IMR-90 (cell line): ENCODE results near the gene SLC30A2. TPM values are rescaled to one million over a fixed set of nuclear protein-coding genes. Genes with fewer than 3 reads are reported as not detected.

Experiments used
- BHLHE40 ChIP-seq: fragments of 150-350 bp; IDR thresholded peaks from 2 replicates; pipeline ENCODE4 v1.6.1; 2016; ENCODE audit warnings: mild to moderate bottlenecking, low read depth, low read length
- CHD1 ChIP-seq: IDR thresholded peaks from 2 replicates; pipeline ENCODE4 v1.6.1; 2012; ENCODE audit warnings: low read depth, low read length, improper control_type of control experiment
- MAFK ChIP-seq: IDR thresholded peaks from 2 replicates; pipeline ENCODE4 v1.6.1; 2012; ENCODE audit warnings: low read depth, low read length, improper control_type of control experiment
- polyA plus RNA-seq, 3 experiments: library from polyadenylated mRNA; depleted of rRNA; stranded (reverse); fragments of >200 nt; gene quantifications; 2 replicates each; pipeline ENCODE4 v1.2.3, GENCODE V29; 2012; ENCODE audit warnings: low replicate concordance in 1 of 3
- total RNA-seq: library from RNA; depleted of rRNA; stranded (reverse); fragments of >200 nt; gene quantifications from 2 replicates; pipeline ENCODE4 v1.2.3, GENCODE V29; 2012

The SLC30A2 gene
- total and polyA plus RNA-seq, 2 of the 4 experiments (the other 2 are of a cell fraction): not detected

- no peak for TF ChIP-seq BHLHE40
- no peak for TF ChIP-seq MAFK
- no peak for TF ChIP-seq CHD1
Observed at GRCh38 chr1:26035959-26036755, 9.8 kb downstream of the SLC30A2 start (continued).
